Spleen (tissue), 7 donors: ENCODE measurements around the gene JADE2.

ENCODE experiments used
- POLR2A ChIP-seq, 3 donors: fragments of 450-650 bp; IDR thresholded peaks; one replicate each; pipeline ENCODE4 v1.5.1; 2017; ENCODE audit warnings: antibody characterized with exemption in 3 of 3, mild to moderate bottlenecking in 1 of 3
- TF ChIP-seq, protein P1 (sequence below), 11 experiments: fragments of 200-600 bp in 7 of 11; fragments of 450-650 bp in 4 of 11; sonication (generic) in 4 of 11; IDR thresholded peaks in 8 of 11; conservative IDR thresholded peaks in 3 of 11; 1 replicate in 7 of 11; 2 replicates in 4 of 11; pipeline versions ENCODE4 v1.4.0 to v1.8.0; 2016 to 2021; ENCODE audit warnings: antibody characterized with exemption in 11 of 11, inconsistent platforms in 4 of 11, mild to moderate bottlenecking in 1 of 11
- donor health status: DM: no; HTN: no; CAD: no; lungs with moderate emphysema.
- donor health status: DM: no; HTN: no; CAD: no.
- donor health status: DM: no; HTN: no; CAD: no.

DNA sequence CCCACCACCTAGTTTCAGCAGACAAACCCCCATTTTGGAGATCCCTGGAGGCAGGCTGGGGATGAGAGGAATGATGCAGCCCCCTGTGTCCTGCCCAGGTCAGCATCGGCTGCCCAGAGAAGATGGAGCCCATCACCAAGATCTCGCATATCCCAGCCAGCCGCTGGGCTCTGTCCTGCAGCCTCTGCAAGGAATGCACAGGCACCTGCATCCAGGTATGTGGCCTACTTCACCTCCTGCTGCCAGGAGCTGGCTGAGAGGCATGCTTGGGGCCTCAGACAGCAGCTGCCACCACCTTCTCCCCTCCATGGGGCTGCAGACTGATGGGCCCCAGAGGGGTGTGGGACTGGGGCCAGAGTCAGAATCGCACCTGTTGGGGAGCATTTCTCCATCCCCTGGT, 38.9 kb downstream of the JADE2 start:
- TF ChIP-seq, protein P1, sequence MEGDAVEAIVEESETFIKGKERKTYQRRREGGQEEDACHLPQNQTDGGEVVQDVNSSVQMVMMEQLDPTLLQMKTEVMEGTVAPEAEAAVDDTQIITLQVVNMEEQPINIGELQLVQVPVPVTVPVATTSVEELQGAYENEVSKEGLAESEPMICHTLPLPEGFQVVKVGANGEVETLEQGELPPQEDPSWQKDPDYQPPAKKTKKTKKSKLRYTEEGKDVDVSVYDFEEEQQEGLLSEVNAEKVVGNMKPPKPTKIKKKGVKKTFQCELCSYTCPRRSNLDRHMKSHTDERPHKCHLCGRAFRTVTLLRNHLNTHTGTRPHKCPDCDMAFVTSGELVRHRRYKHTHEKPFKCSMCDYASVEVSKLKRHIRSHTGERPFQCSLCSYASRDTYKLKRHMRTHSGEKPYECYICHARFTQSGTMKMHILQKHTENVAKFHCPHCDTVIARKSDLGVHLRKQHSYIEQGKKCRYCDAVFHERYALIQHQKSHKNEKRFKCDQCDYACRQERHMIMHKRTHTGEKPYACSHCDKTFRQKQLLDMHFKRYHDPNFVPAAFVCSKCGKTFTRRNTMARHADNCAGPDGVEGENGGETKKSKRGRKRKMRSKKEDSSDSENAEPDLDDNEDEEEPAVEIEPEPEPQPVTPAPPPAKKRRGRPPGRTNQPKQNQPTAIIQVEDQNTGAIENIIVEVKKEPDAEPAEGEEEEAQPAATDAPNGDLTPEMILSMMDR (IDR thresholded peaks at IDR 0.05 in 8 of 11, conservative IDR thresholded peaks at IDR 0.05 in 3 of 11): no peak
- TF ChIP-seq POLR2A (IDR thresholded peaks at IDR 0.05): no peak
